K562 (cell line): ENCODE results near the gene FASTKD1. TPM values are rescaled to one million over a fixed set of nuclear protein-coding genes. Genes with fewer than 3 reads are reported as not detected.

Source experiments
- CC2D1A ChIP-seq: fragments of 450-650 bp; IDR thresholded peaks from 2 replicates; pipeline ENCODE4 v1.6.1; 2017; ENCODE audit warnings: mild to moderate bottlenecking
- CTCF ChIP-seq, 3 experiments: IDR thresholded peaks in 2 of 3; conservative IDR thresholded peaks in 1 of 3; 2 replicates each; pipeline ENCODE4 v1.5.1; 2011 to 2012; ENCODE audit warnings: low read length in 3 of 3, mild to moderate bottlenecking in 3 of 3, control low read depth in 2 of 3, improper control_type of control experiment in 1 of 3, inconsistent platforms in 1 of 3, low read depth in 1 of 3, mixed read lengths in 1 of 3, moderate library complexity in 1 of 3; ENCODE audit not compliant: insufficient read depth in 2 of 3
- E2F4 ChIP-seq: sonication (generic); formaldehyde crosslinking; IDR thresholded peaks from 2 replicates; pipeline ENCODE4 v1.8.0; 2022; ENCODE audit warnings: mild to moderate bottlenecking, low read depth, missing genetic modification reagents
- GATA2 ChIP-seq: sonication (generic); formaldehyde crosslinking; IDR thresholded peaks from 2 replicates; pipeline ENCODE4 v1.4.0; 2020; ENCODE audit warnings: mild to moderate bottlenecking, missing genetic modification reagents
- HDAC3 ChIP-seq: fragments of 450-650 bp; IDR thresholded peaks from 2 replicates; pipeline ENCODE4 v1.6.1; 2018; ENCODE audit warnings: borderline replicate concordance, mild to moderate bottlenecking, moderate library complexity; ENCODE audit not compliant: partially characterized antibody
- KDM1A ChIP-seq, 2 experiments: fragments of 450-650 bp; IDR thresholded peaks; 2 replicates each; pipeline ENCODE4 v1.6.1; 2016; ENCODE audit warnings: mild to moderate bottlenecking in 2 of 2
- MNT ChIP-seq, 2 experiments: fragments of 450-650 bp; conservative IDR thresholded peaks; 2 replicates each; pipeline ENCODE4 v1.6.1; 2017; ENCODE audit warnings: mild to moderate bottlenecking in 2 of 2, moderate library complexity in 2 of 2
- NR2C1 ChIP-seq, 2 experiments: fragments of 450-650 bp; IDR thresholded peaks; 2 replicates each; pipeline ENCODE4 v1.6.1; 2017; ENCODE audit warnings: mild to moderate bottlenecking in 2 of 2, antibody characterized with exemption in 1 of 2, inconsistent platforms in 1 of 2, missing compliant biosample characterization in 1 of 2, missing genetic modification characterization in 1 of 2
- PATZ1 ChIP-seq: fragments of 250-450 bp; sonication (Bioruptor Pico); IDR thresholded peaks from 2 replicates; pipeline ENCODE4 v1.5.0; 2020; ENCODE audit warnings: mild to moderate bottlenecking, borderline replicate concordance
- PKNOX1 ChIP-seq: fragments of 450-650 bp; IDR thresholded peaks from 2 replicates; pipeline ENCODE4 v1.6.1; 2016
- TFE3 ChIP-seq: fragments of 450-650 bp; formaldehyde crosslinking; IDR thresholded peaks from 2 replicates; pipeline ENCODE4 v1.4.0; 2020; ENCODE audit warnings: mild to moderate bottlenecking, mixed read lengths
- ZFP30 ChIP-seq: fragments of 250-450 bp; sonication (Bioruptor Pico); IDR thresholded peaks from 2 replicates; pipeline ENCODE4 v1.8.0; 2022; ENCODE audit warnings: moderate library complexity, mild to moderate bottlenecking, inconsistent platforms, borderline replicate concordance
- ZKSCAN1 ChIP-seq: fragments of 150-350 bp; IDR thresholded peaks from 2 replicates; pipeline ENCODE4 v1.6.1; 2016; ENCODE audit warnings: low read depth, low read length
- ZNF133 ChIP-seq: fragments of 250-450 bp; sonication (Bioruptor Pico); IDR thresholded peaks from 2 replicates; pipeline ENCODE4 v1.4.0; 2020; ENCODE audit warnings: mild to moderate bottlenecking
- ZNF134 ChIP-seq: fragments of 250-450 bp; sonication (Bioruptor Pico); conservative IDR thresholded peaks from 2 replicates; pipeline ENCODE4 v1.4.0; 2020
- ZNF408 ChIP-seq: fragments of 250-450 bp; sonication (Bioruptor Pico); IDR thresholded peaks from 2 replicates; pipeline ENCODE4 v1.4.0; 2020; ENCODE audit warnings: low read depth, mild to moderate bottlenecking, moderate library complexity
- polyA plus RNA-seq, 8 experiments: library from polyadenylated mRNA; depleted of rRNA in 4 of 8; stranded (reverse) in 5 of 8; unstranded in 3 of 8; fragments of >200 nt; fragmentation: Nextera tagmentation in 2 of 8; fragmentation: Illumina TruSeq in 1 of 8; extraction: Ambion mirVana in 2 of 8; extraction: Trizol in 1 of 8; gene quantifications; 2 replicates each; pipeline versions ENCODE4 v1.2.1 to v1.2.3, GENCODE V29; 2011 to 2014; ENCODE audit warnings: inconsistent platforms in 1 of 8, missing spikeins in 1 of 8
- total RNA-seq, 7 experiments: library from RNA; depleted of rRNA in 6 of 7; stranded (reverse); fragments of >200 nt in 6 of 7; fragmentation: Illumina TruSeq in 2 of 7; extraction: Trizol in 2 of 7; gene quantifications; 2 replicates each; pipeline versions ENCODE4 v1.2.1 to v1.2.3, GENCODE V29; 2011 to 2021; ENCODE audit warnings: low replicate concordance in 1 of 7
- TF ChIP-seq, protein P1 (sequence below): fragments of 450-650 bp; formaldehyde crosslinking; IDR thresholded peaks from 2 replicates; pipeline ENCODE4 v1.4.0; 2022; ENCODE audit warnings: missing genetic modification characterization

Gene FASTKD1
- total and polyA plus RNA-seq, 9 of the 15 experiments (the other 6 are each of a cell fraction or from before 2014, with no cell fraction given) = 63.5 to 134 (median 119) TPM

DNA sequence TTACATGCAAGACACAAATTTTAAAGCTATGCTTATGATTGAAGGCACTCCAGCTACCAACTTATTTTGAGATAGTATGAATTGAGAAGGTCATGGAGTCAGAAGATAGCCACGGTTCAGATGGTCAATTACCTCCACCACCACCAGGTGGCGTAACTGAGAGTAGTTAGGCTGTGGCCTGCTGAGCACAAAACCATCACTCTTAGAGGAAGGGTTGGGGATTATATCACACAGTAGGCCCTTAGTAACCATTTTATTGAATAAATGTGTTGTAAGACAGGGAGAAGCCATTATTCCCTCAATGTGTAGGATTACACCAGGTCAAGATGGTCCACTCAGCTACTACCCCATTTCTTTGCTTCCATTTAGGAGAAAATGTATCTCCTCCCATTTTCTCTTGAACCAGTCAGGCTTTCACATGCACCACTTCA, 45.4 kb downstream of the FASTKD1 start (continued):
- TF ChIP-seq PKNOX1 (no peak), TFE3 (CRISPR knock-in tag) (no peak), CTCF (IDR thresholded peaks at IDR 0.05 in 2 of 3, conservative IDR thresholded peaks at IDR 0.05 in 1 of 3; ENCODE audit: insufficient read depth in 2 of 3, low read depth in 1 of 3, low read length in 3 of 3) (peak; percentile 88 to 94 (median 91)), ZNF134 (CRISPR knock-in tag) (no peak), CC2D1A (0 out of 2 replicates have a peak, but pooled peaks have one; percentile 27), GATA2 (no peak), HDAC3 (peak; percentile 47), ZNF408 (CRISPR knock-in tag) (no peak), PATZ1 (CRISPR knock-in tag) (no peak), NR2C1 (IDR thresholded peaks at IDR 0.05) (no peak), NR2C1 (tag; IDR thresholded peaks at IDR 0.05) (no peak), ZKSCAN1 (peak; percentile 97), ZNF133 (CRISPR knock-in tag) (no peak), ZFP30 (CRISPR knock-in tag) (no peak), MNT (conservative IDR thresholded peaks at IDR 0.05) (peak; percentile 39 to 45; a peak in 1 of 4 replicates), KDM1A (IDR thresholded peaks at IDR 0.05) (no peak), E2F4 (CRISPR knock-in tag) (no peak)
- TF ChIP-seq, protein P1, sequence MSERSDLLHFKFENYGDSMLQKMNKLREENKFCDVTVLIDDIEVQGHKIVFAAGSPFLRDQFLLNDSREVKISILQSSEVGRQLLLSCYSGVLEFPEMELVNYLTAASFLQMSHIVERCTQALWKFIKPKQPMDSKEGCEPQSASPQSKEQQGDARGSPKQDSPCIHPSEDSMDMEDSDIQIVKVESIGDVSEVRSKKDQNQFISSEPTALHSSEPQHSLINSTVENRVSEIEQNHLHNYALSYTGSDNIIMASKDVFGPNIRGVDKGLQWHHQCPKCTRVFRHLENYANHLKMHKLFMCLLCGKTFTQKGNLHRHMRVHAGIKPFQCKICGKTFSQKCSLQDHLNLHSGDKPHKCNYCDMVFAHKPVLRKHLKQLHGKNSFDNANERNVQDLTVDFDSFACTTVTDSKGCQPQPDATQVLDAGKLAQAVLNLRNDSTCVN = no peak
